ENCODE results near the gene ENOX1. TPM values are rescaled to one million over a fixed set of nuclear protein-coding genes. Genes with fewer than 3 reads are reported as not detected.

Gene ENOX1
- total and polyA plus RNA-seq, 2 of the 8 experiments (the other 6 are each of a cell fraction or from before 2014, with no cell fraction given) = 0.23 to 0.37 TPM

DNA sequence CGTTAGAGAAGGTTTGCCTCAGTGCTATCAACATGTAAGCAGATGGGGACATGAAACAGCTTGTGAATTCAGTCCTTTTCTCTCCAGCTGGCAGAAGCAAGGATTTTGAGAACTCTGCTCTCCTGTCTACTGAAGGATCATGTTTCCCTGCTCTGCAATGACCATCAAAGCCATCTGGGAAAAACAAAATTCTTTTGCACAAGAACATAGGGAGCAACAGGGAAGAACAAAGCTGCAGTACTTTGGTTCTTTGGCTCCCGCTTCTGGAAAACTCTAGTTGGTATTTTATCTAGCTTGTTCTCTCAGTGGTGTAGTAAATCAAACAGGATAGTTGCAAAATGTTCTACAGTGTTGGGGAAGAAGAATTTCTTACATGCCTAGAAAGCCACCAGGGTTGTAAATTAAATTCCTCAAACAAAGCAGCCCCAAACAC is 270.4 kb downstream of the ENOX1 start (continued):
- TF ChIP-seq, protein P1, sequence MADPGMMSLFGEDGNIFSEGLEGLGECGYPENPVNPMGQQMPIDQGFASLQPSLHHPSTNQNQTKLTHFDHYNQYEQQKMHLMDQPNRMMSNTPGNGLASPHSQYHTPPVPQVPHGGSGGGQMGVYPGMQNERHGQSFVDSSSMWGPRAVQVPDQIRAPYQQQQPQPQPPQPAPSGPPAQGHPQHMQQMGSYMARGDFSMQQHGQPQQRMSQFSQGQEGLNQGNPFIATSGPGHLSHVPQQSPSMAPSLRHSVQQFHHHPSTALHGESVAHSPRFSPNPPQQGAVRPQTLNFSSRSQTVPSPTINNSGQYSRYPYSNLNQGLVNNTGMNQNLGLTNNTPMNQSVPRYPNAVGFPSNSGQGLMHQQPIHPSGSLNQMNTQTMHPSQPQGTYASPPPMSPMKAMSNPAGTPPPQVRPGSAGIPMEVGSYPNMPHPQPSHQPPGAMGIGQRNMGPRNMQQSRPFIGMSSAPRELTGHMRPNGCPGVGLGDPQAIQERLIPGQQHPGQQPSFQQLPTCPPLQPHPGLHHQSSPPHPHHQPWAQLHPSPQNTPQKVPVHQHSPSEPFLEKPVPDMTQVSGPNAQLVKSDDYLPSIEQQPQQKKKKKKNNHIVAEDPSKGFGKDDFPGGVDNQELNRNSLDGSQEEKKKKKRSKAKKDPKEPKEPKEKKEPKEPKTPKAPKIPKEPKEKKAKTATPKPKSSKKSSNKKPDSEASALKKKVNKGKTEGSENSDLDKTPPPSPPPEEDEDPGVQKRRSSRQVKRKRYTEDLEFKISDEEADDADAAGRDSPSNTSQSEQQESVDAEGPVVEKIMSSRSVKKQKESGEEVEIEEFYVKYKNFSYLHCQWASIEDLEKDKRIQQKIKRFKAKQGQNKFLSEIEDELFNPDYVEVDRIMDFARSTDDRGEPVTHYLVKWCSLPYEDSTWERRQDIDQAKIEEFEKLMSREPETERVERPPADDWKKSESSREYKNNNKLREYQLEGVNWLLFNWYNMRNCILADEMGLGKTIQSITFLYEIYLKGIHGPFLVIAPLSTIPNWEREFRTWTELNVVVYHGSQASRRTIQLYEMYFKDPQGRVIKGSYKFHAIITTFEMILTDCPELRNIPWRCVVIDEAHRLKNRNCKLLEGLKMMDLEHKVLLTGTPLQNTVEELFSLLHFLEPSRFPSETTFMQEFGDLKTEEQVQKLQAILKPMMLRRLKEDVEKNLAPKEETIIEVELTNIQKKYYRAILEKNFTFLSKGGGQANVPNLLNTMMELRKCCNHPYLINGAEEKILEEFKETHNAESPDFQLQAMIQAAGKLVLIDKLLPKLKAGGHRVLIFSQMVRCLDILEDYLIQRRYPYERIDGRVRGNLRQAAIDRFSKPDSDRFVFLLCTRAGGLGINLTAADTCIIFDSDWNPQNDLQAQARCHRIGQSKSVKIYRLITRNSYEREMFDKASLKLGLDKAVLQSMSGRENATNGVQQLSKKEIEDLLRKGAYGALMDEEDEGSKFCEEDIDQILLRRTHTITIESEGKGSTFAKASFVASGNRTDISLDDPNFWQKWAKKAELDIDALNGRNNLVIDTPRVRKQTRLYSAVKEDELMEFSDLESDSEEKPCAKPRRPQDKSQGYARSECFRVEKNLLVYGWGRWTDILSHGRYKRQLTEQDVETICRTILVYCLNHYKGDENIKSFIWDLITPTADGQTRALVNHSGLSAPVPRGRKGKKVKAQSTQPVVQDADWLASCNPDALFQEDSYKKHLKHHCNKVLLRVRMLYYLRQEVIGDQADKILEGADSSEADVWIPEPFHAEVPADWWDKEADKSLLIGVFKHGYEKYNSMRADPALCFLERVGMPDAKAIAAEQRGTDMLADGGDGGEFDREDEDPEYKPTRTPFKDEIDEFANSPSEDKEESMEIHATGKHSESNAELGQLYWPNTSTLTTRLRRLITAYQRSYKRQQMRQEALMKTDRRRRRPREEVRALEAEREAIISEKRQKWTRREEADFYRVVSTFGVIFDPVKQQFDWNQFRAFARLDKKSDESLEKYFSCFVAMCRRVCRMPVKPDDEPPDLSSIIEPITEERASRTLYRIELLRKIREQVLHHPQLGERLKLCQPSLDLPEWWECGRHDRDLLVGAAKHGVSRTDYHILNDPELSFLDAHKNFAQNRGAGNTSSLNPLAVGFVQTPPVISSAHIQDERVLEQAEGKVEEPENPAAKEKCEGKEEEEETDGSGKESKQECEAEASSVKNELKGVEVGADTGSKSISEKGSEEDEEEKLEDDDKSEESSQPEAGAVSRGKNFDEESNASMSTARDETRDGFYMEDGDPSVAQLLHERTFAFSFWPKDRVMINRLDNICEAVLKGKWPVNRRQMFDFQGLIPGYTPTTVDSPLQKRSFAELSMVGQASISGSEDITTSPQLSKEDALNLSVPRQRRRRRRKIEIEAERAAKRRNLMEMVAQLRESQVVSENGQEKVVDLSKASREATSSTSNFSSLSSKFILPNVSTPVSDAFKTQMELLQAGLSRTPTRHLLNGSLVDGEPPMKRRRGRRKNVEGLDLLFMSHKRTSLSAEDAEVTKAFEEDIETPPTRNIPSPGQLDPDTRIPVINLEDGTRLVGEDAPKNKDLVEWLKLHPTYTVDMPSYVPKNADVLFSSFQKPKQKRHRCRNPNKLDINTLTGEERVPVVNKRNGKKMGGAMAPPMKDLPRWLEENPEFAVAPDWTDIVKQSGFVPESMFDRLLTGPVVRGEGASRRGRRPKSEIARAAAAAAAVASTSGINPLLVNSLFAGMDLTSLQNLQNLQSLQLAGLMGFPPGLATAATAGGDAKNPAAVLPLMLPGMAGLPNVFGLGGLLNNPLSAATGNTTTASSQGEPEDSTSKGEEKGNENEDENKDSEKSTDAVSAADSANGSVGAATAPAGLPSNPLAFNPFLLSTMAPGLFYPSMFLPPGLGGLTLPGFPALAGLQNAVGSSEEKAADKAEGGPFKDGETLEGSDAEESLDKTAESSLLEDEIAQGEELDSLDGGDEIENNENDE (IDR thresholded peaks at IDR 0.05; ENCODE audit: insufficient replicate concordance, low read length) = no peak
- TF ChIP-seq ATF2 (IDR thresholded peaks at IDR 0.05; ENCODE audit: low read length) (no peak), EGR1 (IDR thresholded peaks at IDR 0.05; ENCODE audit: borderline replicate concordance, low read depth, low read length) (no peak), CBX8 (IDR thresholded peaks at IDR 0.05; ENCODE audit: borderline replicate concordance, low read depth, low read length) (no peak), KDM1A (IDR thresholded peaks at IDR 0.05; ENCODE audit: borderline replicate concordance, low read length) (no peak), SUZ12 (IDR thresholded peaks at IDR 0.05; ENCODE audit: low read length) (no peak), JUND (IDR thresholded peaks at IDR 0.05; ENCODE audit: low read length) (no peak), BACH1 (IDR thresholded peaks at IDR 0.05; ENCODE audit: low read length) (no peak), EZH2 (IDR thresholded peaks at IDR 0.05; ENCODE audit: low read depth, low read length, severe bottlenecking) (no peak)
- TF ChIP-seq, protein P2, sequence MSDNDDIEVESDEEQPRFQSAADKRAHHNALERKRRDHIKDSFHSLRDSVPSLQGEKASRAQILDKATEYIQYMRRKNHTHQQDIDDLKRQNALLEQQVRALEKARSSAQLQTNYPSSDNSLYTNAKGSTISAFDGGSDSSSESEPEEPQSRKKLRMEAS (IDR thresholded peaks at IDR 0.05) = no peak

Measured in H1 (cell line).